Gastroesophageal sphincter (tissue), 4 donors: ENCODE results near the gene NAB2. TPM values are rescaled to one million over a fixed set of nuclear protein-coding genes. Genes with fewer than 3 reads are reported as not detected.

Experiments
- ATAC-seq: fragments of 150-250 bp; one replicate; pipeline ENCODE4 v1.9.1; 2016; ENCODE audit warnings: mild to moderate bottlenecking, moderate library complexity
- H3K27ac ChIP-seq, 4 donors: fragments of 200-600 bp; sonication (generic) in 3 of 4; 1 replicate in 3 of 4; 2 replicates in 1 of 4; pipeline ENCODE4 v1.5.1; 2016 to 2019
- H3K27me3 ChIP-seq: fragments of 200-600 bp; sonication (generic); one replicate; pipeline ENCODE4 v1.5.1; 2019
- H3K36me3 ChIP-seq, 2 donors: fragments of 200-600 bp; sonication (generic); one replicate each; pipeline ENCODE4 v1.5.1; 2019; ENCODE audit warnings: control low read depth in 1 of 2
- H3K4me1 ChIP-seq, 3 donors: fragments of 200-600 bp; sonication (generic); 1 replicate in 2 of 3; 2 replicates in 1 of 3; pipeline ENCODE4 v1.5.1; 2016 to 2019; ENCODE audit warnings: control low read depth in 2 of 3
- H3K4me3 ChIP-seq, 2 donors: fragments of 200-600 bp; sonication (generic); one replicate each; pipeline ENCODE4 v1.5.1; 2019; ENCODE audit warnings: mild to moderate bottlenecking in 1 of 2, moderate library complexity in 1 of 2
- H3K9me3 ChIP-seq, 3 donors: fragments of 200-600 bp; sonication (generic); one replicate each; pipeline ENCODE4 v1.5.1; 2017 to 2019; ENCODE audit warnings: control low read depth in 2 of 3
- EP300 ChIP-seq: sonication (generic); formaldehyde crosslinking; IDR thresholded peaks from one replicate; pipeline ENCODE4 v1.6.1; 2017; ENCODE audit warnings: antibody characterized with exemption, mild to moderate bottlenecking
- POLR2A ChIP-seq, 2 donors: fragments of 450-650 bp; IDR thresholded peaks; one replicate each; pipeline ENCODE4 v1.6.1; 2017; ENCODE audit warnings: antibody characterized with exemption in 2 of 2, mild to moderate bottlenecking in 2 of 2, moderate library complexity in 1 of 2
- POLR2AphosphoS5 ChIP-seq: sonication (generic); formaldehyde crosslinking; IDR thresholded peaks from one replicate; pipeline ENCODE4 v1.6.1; 2017; ENCODE audit warnings: antibody characterized with exemption
- WGBS, 2 donors: methylation state at CpG; one replicate each; pipeline ENCODE4 v1.1.5; 2018; ENCODE audit warnings: low coverage in 1 of 2; 5-methylcytosine and 5-hydroxymethylcytosine counted together
- total RNA-seq, 4 donors: library from RNA; depleted of rRNA; stranded (reverse); fragments of >200 nt; gene quantifications; one replicate each; pipeline ENCODE4 v1.1.0, GENCODE V29; 2016
- TF ChIP-seq, protein P1 (sequence below), 4 experiments: fragments of 200-600 bp in 2 of 4; fragments of 450-650 bp in 2 of 4; sonication (generic) in 1 of 4; IDR thresholded peaks; one replicate each; pipeline ENCODE4 v1.5.1; 2017 to 2019; ENCODE audit warnings: antibody characterized with exemption in 4 of 4, mild to moderate bottlenecking in 2 of 4, moderate library complexity in 2 of 4

NAB2 gene
- total RNA-seq, result 10 to 100 TPM; 30.7 to 41.3 (median 38.8) TPM

GRCh38 chr12:57088354-57089270, at the start of gene NAB2:
Gene NAB2, plus strand, starts transcription at chr12:57089114. Its CDS starts 158 bp downstream, at chr12:57089272.
- Histone ChIP-seq H3K36me3 (peaks cover 0 to 27% of the 10 kb centered on the region in 2 donors), H3K9me3 (no peaks in the 10 kb centered on the region), H3K27me3 (no peaks in the 10 kb centered on the region), H3K4me3 (peak within 1 kb of the TSS; percentile 77 to 95), H3K4me1 (peaks cover 3 to 62% (median 34%) of the 10 kb centered on the region in 3 donors), H3K27ac (peak within 1 kb of the TSS; percentile 91 to 100 (median 100))
- ATAC-seq, result peak; percentile 83
- WGBS, 2 donors, result 0 to 1% methylated on average over 4 to 25 of the region's 91 CpGs
- TF ChIP-seq, protein P1, sequence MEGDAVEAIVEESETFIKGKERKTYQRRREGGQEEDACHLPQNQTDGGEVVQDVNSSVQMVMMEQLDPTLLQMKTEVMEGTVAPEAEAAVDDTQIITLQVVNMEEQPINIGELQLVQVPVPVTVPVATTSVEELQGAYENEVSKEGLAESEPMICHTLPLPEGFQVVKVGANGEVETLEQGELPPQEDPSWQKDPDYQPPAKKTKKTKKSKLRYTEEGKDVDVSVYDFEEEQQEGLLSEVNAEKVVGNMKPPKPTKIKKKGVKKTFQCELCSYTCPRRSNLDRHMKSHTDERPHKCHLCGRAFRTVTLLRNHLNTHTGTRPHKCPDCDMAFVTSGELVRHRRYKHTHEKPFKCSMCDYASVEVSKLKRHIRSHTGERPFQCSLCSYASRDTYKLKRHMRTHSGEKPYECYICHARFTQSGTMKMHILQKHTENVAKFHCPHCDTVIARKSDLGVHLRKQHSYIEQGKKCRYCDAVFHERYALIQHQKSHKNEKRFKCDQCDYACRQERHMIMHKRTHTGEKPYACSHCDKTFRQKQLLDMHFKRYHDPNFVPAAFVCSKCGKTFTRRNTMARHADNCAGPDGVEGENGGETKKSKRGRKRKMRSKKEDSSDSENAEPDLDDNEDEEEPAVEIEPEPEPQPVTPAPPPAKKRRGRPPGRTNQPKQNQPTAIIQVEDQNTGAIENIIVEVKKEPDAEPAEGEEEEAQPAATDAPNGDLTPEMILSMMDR (IDR thresholded peaks at IDR 0.05), result peak in 1 of 4 experiments; percentile 0
- peak; percentile 71 for TF ChIP-seq POLR2A (IDR thresholded peaks at IDR 0.05)
- TF ChIP-seq EP300, result no peak
- TF ChIP-seq POLR2AphosphoS5, result peak; percentile 98

- ATAC-seq, result no peak
- WGBS, 2 donors, result 81 to 85% methylated on average over 4 of the region's 4 CpGs
- H3K4me3 ChIP-seq, result no peak overlapping the region
- H3K27ac ChIP-seq, result no peak overlapping the region
- H3K4me1 ChIP-seq, result no peaks in the 10 kb centered on the region
- TF ChIP-seq POLR2AphosphoS5 (no peak), EP300 (no peak), POLR2A (IDR thresholded peaks at IDR 0.05) (no peak)
- TF ChIP-seq, protein P1 (IDR thresholded peaks at IDR 0.05), result no peak
- H3K9me3 ChIP-seq, result no peaks in the 10 kb centered on the region
- no peaks in the 10 kb centered on the region for H3K36me3 ChIP-seq
- peaks cover 15% of the 10 kb centered on the region for H3K27me3 ChIP-seq
Measured at GRCh38 chr12:57040211-57040610, 48.7 kb upstream of the NAB2 start.

DNA sequence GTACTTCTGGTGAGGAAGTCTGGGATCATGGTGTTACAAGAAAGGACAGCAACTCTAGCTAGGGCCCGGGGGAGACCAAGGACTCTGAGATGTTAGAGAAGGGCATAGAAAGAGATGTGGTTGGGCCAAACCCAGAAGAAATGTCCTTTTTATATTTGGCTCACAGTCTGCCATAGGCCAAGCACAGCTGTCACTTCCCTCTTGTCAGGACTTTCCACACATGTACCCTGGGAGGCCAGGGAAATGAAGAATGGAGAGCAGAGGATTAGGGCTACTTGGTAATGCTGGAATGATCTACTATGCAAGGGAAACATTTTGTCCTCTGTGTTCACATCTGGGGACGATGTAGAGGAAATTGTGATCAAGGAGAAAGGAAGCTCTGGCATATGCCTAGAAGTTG, 48.2 kb upstream of the NAB2 start:
- WGBS, 2 donors, result 64 to 67% methylated on average over 2 of the region's 2 CpGs

DNA sequence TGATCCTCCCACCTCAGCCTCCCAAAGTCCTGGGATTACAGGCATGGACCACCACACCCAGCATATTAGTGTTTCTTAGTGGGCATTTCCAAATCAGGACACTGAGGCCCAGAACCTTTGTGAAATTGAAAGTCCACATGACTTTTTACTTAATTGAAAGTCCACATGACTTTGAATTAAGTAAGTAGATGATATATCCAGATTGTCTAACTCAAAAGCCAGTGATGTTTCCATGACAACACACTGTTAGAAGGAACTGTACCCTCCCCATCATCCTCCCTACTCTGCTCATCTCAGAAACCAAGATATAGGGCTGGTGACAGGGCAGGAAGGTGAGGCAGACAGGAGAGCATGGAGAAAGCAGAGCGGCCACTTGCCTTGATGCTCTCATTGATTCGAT, 46.2 kb upstream of the NAB2 start:
- no peaks in the 10 kb centered on the region for H3K9me3 ChIP-seq
- H3K4me3 ChIP-seq, result no peak overlapping the region
- TF ChIP-seq EP300 (no peak), POLR2AphosphoS5 (no peak), POLR2A (IDR thresholded peaks at IDR 0.05) (no peak)
- TF ChIP-seq, protein P1 (IDR thresholded peaks at IDR 0.05), result no peak
- H3K27ac ChIP-seq, result no peak overlapping the region
- no peaks in the 10 kb centered on the region for H3K4me1 ChIP-seq
- peaks cover 15% of the 10 kb centered on the region for H3K27me3 ChIP-seq
- 92 to 100% methylated on average over 1 to 2 of the region's 2 CpGs for WGBS, 2 donors
- no peaks in the 10 kb centered on the region for H3K36me3 ChIP-seq
- ATAC-seq, result no peak

More for the DNA sequence above, 48.2 kb upstream of the NAB2 start:
- no peak for ATAC-seq
- TF ChIP-seq POLR2AphosphoS5 (no peak), EP300 (no peak), POLR2A (IDR thresholded peaks at IDR 0.05) (no peak)
- TF ChIP-seq, protein P1 (IDR thresholded peaks at IDR 0.05), result no peak
- peaks cover 15% of the 10 kb centered on the region for H3K27me3 ChIP-seq
- no peak overlapping the region for H3K4me3 ChIP-seq
- H3K4me1 ChIP-seq, result no peaks in the 10 kb centered on the region
- no peaks in the 10 kb centered on the region for H3K36me3 ChIP-seq
- H3K27ac ChIP-seq, result no peak overlapping the region
- no peaks in the 10 kb centered on the region for H3K9me3 ChIP-seq
